ENCODE data around the gene ANKS1B.

GRCh38 chr12:99374023-99374422 is 610.7 kb downstream of the ANKS1B start:
- no peak for TF ChIP-seq ARNTL (CRISPR knock-in tag; IDR thresholded peaks at IDR 0.05; ENCODE audit: borderline replicate concordance, low read depth)
- TF ChIP-seq ZFP30 (CRISPR knock-in tag; IDR thresholded peaks at IDR 0.05) = no peak
- TF ChIP-seq CREB5 (CRISPR knock-in tag; IDR thresholded peaks at IDR 0.05; ENCODE audit: low read depth) = no peak
- TF ChIP-seq ZFP3 (CRISPR knock-in tag; IDR thresholded peaks at IDR 0.05) = no peak
- no peak for TF ChIP-seq ZNF70 (CRISPR knock-in tag; IDR thresholded peaks at IDR 0.05)
- no peak for TF ChIP-seq PPARA (CRISPR knock-in tag; IDR thresholded peaks at IDR 0.05; ENCODE audit: borderline replicate concordance)
- TF ChIP-seq ZC3H10 (CRISPR knock-in tag; IDR thresholded peaks at IDR 0.05) = no peak
- TF ChIP-seq RARB (CRISPR knock-in tag; IDR thresholded peaks at IDR 0.05) = no peak
